K562 (cell line): Measurements from ENCODE around the gene TMED4. TPM values are rescaled to one million over a fixed set of nuclear protein-coding genes. Genes with fewer than 3 reads are reported as not detected.
A peak's percentile ranks its signal among the peaks of the same experiment; 100 is the strongest.

Source experiments
- ATAC-seq: fragments of 200-7000 bp; cut with Tn5 transposase; 3 replicates; pipeline ENCODE4 v1.9.1; 2020; ENCODE audit warnings: moderate library complexity
- BruUV-seq: library from RNA; stranded (reverse); fragments of 400-500 nt; replicated peaks from 2 replicates; lab custom pipeline; 2021; lab: Mats Ljungman, UMichigan
- CTCF ChIA-PET: fragments of 300-600 bp; formaldehyde crosslinking; extraction: SDS; loops from one replicate; lab custom pipeline; 2021; ENCODE audit warnings: low intra/inter-chr PET ratio; lab: Yijun Ruan, JAX
- POLR2A ChIA-PET: fragments of 300-600, 350-650 bp; sonication (Branson Sonifier 250); formaldehyde crosslinking; extraction: SDS; loops from one replicate; lab custom pipeline; 2021; ENCODE audit warnings: antibody characterized with exemption, inconsistent platforms; lab: Yijun Ruan, JAX
- DNase-seq, 4 experiments: peaks; one replicate each; pipeline versions ENCODE4 v3.0.0 to v3.0.0-alpha.2; 2011 to 2018; ENCODE audit warnings: low spot score in 3 of 4, mixed read lengths in 3 of 4; ENCODE audit errors: extremely low read depth in 1 of 4
- FAIRE-seq: peaks from 2 replicates; lab custom pipeline; 2011; peaks lifted over from hg19 to GRCh38; lab: Jason Lieb, UNC
- H2AFZ ChIP-seq: 2 replicates; pipeline ENCODE4 v1.6.0; 2011; ENCODE audit warnings: low read depth, low read length, control low read depth, inconsistent platforms
- H3K27ac ChIP-seq: fragments of 200-600 bp; 3 replicates; pipeline ENCODE4 v1.8.0; 2011; ENCODE audit warnings: low read depth, mild to moderate bottlenecking, control low read depth, inconsistent platforms, low read length, moderate library complexity, mixed read lengths; ENCODE audit errors: extremely low read depth
- H3K27me3 ChIP-seq, 2 experiments: fragments of 300-600 bp in 1 of 2; 2 replicates in 1 of 2; 3 replicates in 1 of 2; pipeline versions ENCODE4 v1.6.0 to v1.8.0; 2011; ENCODE audit warnings: inconsistent platforms in 2 of 2, low read length in 2 of 2, mild to moderate bottlenecking in 1 of 2, mixed read lengths in 1 of 2, moderate library complexity in 1 of 2; ENCODE audit not compliant: control insufficient read depth in 2 of 2, insufficient read depth in 2 of 2
- H3K36me3 ChIP-seq: fragments of 300-600 bp; 3 replicates; pipeline ENCODE4 v1.8.0; 2011; ENCODE audit warnings: mild to moderate bottlenecking, low read length, inconsistent platforms; ENCODE audit not compliant: control insufficient read depth, insufficient read depth
- H3K4me1 ChIP-seq, 2 experiments: fragments of 200-600 bp in 1 of 2; replicated peaks in 1 of 2; 2 replicates in 1 of 2; 3 replicates in 1 of 2; pipeline versions ENCODE4 v1.5.1 to v1.8.0; 2011; ENCODE audit warnings: inconsistent platforms in 2 of 2, low read length in 2 of 2, mild to moderate bottlenecking in 1 of 2, mixed read lengths in 1 of 2, moderate library complexity in 1 of 2; ENCODE audit not compliant: control insufficient read depth in 2 of 2, insufficient read depth in 2 of 2
- H3K4me2 ChIP-seq: 2 replicates; pipeline ENCODE4 v1.6.1; 2011; ENCODE audit warnings: low read length, control low read depth, inconsistent platforms, mixed read lengths; ENCODE audit not compliant: insufficient read depth
- H3K4me3 ChIP-seq: fragments of 200-600 bp; sonication (generic), shearing (Covaris generic); 2 replicates; pipeline ENCODE4 v1.5.1; 2016; ENCODE audit warnings: control low read depth, inconsistent platforms
- H3K79me2 ChIP-seq: fragments of 200-600 bp; 3 replicates; pipeline ENCODE4 v1.8.0; 2011; ENCODE audit warnings: low read length, inconsistent platforms; ENCODE audit not compliant: control insufficient read depth, insufficient read depth
- H3K9ac ChIP-seq, 2 experiments: 2 replicates each; pipeline versions ENCODE4 v1.6.0 to v1.6.1; 2011; ENCODE audit warnings: low read depth in 2 of 2, low read length in 2 of 2, control low read depth in 1 of 2, inconsistent platforms in 1 of 2, mild to moderate bottlenecking in 1 of 2, mixed read lengths in 1 of 2; ENCODE audit not compliant: insufficient read depth in 1 of 2
- H3K9me1 ChIP-seq: one replicate; pipeline ENCODE4 v1.6.0; 2011; ENCODE audit warnings: inconsistent platforms, mild to moderate bottlenecking, low read length, moderate library complexity; ENCODE audit not compliant: control insufficient read depth, insufficient read depth
- H3K9me3 ChIP-seq: replicated peaks from 2 replicates; pipeline ENCODE4 v1.5.1; 2011; ENCODE audit warnings: low read depth, low read length, inconsistent platforms; ENCODE audit not compliant: control insufficient read depth, insufficient read depth
- H4K20me1 ChIP-seq: replicated peaks from 2 replicates; pipeline ENCODE4 v1.6.1; 2011; ENCODE audit warnings: low read length, inconsistent platforms, mixed read lengths; ENCODE audit not compliant: control insufficient read depth, insufficient read depth
- CHD1 ChIP-seq: fragments of 200-600 bp; sonication (generic); IDR thresholded peaks from one replicate; pipeline ENCODE4 v1.6.1; 2012; ENCODE audit warnings: mild to moderate bottlenecking, moderate library complexity, low read length, inconsistent platforms
- HDAC8 ChIP-seq: fragments of 450-650 bp; IDR thresholded peaks from 2 replicates; pipeline ENCODE4 v1.6.1; 2016; ENCODE audit warnings: mild to moderate bottlenecking, missing genetic modification characterization, moderate library complexity, missing compliant biosample characterization
- L3MBTL2 ChIP-seq: fragments of 450-650 bp; IDR thresholded peaks from 2 replicates; pipeline ENCODE4 v1.6.1; 2016; ENCODE audit warnings: mild to moderate bottlenecking, moderate library complexity
- RAD21 ChIP-seq, 2 experiments: fragments of 250-450 bp in 1 of 2; fragments of 450-650 bp in 1 of 2; sonication (Bioruptor Pico) in 1 of 2; formaldehyde crosslinking in 1 of 2; IDR thresholded peaks in 1 of 2; conservative IDR thresholded peaks in 1 of 2; 2 replicates each; pipeline versions ENCODE4 v1.4.0 to v1.8.0; 2020 to 2022; ENCODE audit warnings: mild to moderate bottlenecking in 2 of 2, moderate library complexity in 1 of 2
- SNRNP70 ChIP-seq: fragments of 200-400 bp; formaldehyde crosslinking; optimal IDR thresholded peaks from 2 replicates; pipeline ENCODE3; 2017; ENCODE audit warnings: low read depth, low read length
- TCF7L2 ChIP-seq: fragments of 150-350 bp; IDR thresholded peaks from 2 replicates; pipeline ENCODE4 v1.6.1; 2016; ENCODE audit warnings: low read depth, mild to moderate bottlenecking, low read length, moderate library complexity
- WGBS: fragments of 100-300 bp; shearing (Covaris generic); methylation state at CpG from one replicate; pipeline ENCODE4 v1.1.6; 2016; ENCODE audit warnings: low coverage, mixed read lengths; ENCODE audit not compliant: insufficient coverage; ENCODE audit errors: missing lambda C conversion rate; 5-methylcytosine and 5-hydroxymethylcytosine counted together
- in situ Hi-C: fragments of 300-500 bp; cut with MboI; formaldehyde crosslinking; loops from 4 replicates; pipeline ENCODE4 v1.15.0; 2018; ENCODE audit warnings: inconsistent platforms, mixed read lengths
- intact Hi-C: fragments of 100-400 bp; cut with micrococcal nuclease; formaldehyde crosslinking; loops from 2 replicates; pipeline ENCODE4 v1.14.2; 2022
- polyA plus RNA-seq, 8 experiments: library from polyadenylated mRNA; depleted of rRNA in 4 of 8; stranded (reverse) in 5 of 8; unstranded in 3 of 8; fragments of >200 nt; fragmentation: Nextera tagmentation in 2 of 8; fragmentation: Illumina TruSeq in 1 of 8; extraction: Ambion mirVana in 2 of 8; extraction: Trizol in 1 of 8; gene quantifications; 2 replicates each; pipeline versions ENCODE4 v1.2.1 to v1.2.3, GENCODE V29; 2011 to 2014; ENCODE audit warnings: inconsistent platforms in 1 of 8, missing spikeins in 1 of 8
- total RNA-seq, 7 experiments: library from RNA; depleted of rRNA in 6 of 7; stranded (reverse); fragments of >200 nt in 6 of 7; fragmentation: Illumina TruSeq in 2 of 7; extraction: Trizol in 2 of 7; gene quantifications; 2 replicates each; pipeline versions ENCODE4 v1.2.1 to v1.2.3, GENCODE V29; 2011 to 2021; ENCODE audit warnings: low replicate concordance in 1 of 7
- TF ChIP-seq, protein P1 (sequence below): fragments of 450-650 bp; IDR thresholded peaks from 2 replicates; pipeline ENCODE4 v1.6.1; 2016; ENCODE audit warnings: missing biosample characterization, missing genetic modification characterization
- TF ChIP-seq, protein P2 (sequence below): sonication (generic); formaldehyde crosslinking; IDR thresholded peaks from 2 replicates; pipeline ENCODE4 v1.8.0; 2023; ENCODE audit warnings: mild to moderate bottlenecking, missing genetic modification reagents

TMED4 gene
- total and polyA plus RNA-seq, 9 of the 15 experiments (the other 6 are each of a cell fraction or from before 2014, with no cell fraction given), result 20.3 to 64.0 (median 42.1) TPM

DNA sequence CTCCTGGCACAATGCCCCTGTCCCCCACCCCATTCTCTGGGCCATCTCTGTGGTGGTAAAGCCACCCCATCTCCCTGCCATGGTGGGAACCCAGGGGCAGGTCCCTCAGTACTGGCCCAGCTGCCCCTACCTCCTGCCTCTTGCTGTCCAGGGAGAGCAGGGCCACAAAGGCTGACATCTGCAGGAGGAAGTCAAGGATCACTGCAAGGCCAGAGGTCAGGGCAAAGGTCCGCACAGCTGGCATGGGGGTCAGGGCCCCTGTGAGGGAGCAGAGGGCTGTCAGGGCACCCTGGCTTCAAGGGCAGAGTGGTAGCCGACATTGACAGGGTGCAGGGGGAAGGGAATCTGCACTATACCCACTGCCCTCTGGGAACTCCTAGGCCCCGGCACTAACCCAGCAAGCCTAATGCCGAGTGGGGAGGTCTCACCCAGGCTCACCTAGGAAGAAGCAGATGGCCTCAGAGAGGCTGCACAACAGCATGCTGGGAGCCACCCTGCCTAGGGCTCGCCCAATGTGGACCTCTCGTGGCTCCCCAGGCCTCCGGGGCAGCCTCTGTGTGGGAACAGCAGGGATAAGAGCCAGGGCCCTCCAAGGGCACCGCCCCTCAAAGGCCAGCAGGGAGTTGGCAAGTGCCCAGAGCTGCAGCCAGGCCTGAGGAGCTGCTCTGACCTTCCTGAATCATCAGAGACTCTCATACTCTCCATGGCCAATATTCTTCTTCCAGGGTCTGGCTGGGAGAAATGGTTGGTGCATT lies 48.6 kb downstream of the TMED4 start:
- Histone ChIP-seq H3K9ac (0 out of 4 replicates have a peak overlapping the region, but pooled peaks of 1 of the 2 experiments have one; percentile 36), H3K9me1 (no peaks in the 10 kb centered on the region), H3K4me3 (no peak overlapping the region), H3K27ac (no peak overlapping the region), H2AFZ (no peak overlapping the region), H4K20me1 (no peaks in the 10 kb centered on the region), H3K79me2 (no peaks in the 10 kb centered on the region), H3K4me1 (peaks cover 0 to 33% of the 10 kb centered on the region in 2 experiments; a peak in 2 of 5 replicates), H3K4me2 (no peak overlapping the region), H3K9me3 (no peaks in the 10 kb centered on the region), H3K27me3 (no peaks in the 10 kb centered on the region), H3K36me3 (no peaks in the 10 kb centered on the region)
- in situ Hi-C loops (no loop called here), intact Hi-C loops (no loop called here)
- ChIA-PET POLR2A (no interaction called here), CTCF (no interaction called here)
- no TSS peak for BruUV-seq
- ATAC-seq (no peak), FAIRE-seq (no peak), DNase-seq (no peak)
- WGBS, result 41% methylated on average over 8 of the region's 8 CpGs
- TF ChIP-seq CHD1 (no peak), SNRNP70 (no peak), TCF7L2 (no peak), RAD21 (CRISPR knock-in tag; conservative IDR thresholded peaks at IDR 0.05 in 1 of 2, IDR thresholded peaks at IDR 0.05 in 1 of 2) (no peak), HDAC8 (no peak), L3MBTL2 (no peak)
- TF ChIP-seq, protein P1, sequence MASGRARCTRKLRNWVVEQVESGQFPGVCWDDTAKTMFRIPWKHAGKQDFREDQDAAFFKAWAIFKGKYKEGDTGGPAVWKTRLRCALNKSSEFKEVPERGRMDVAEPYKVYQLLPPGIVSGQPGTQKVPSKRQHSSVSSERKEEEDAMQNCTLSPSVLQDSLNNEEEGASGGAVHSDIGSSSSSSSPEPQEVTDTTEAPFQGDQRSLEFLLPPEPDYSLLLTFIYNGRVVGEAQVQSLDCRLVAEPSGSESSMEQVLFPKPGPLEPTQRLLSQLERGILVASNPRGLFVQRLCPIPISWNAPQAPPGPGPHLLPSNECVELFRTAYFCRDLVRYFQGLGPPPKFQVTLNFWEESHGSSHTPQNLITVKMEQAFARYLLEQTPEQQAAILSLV (tag), result no peak
- TF ChIP-seq, protein P2, sequence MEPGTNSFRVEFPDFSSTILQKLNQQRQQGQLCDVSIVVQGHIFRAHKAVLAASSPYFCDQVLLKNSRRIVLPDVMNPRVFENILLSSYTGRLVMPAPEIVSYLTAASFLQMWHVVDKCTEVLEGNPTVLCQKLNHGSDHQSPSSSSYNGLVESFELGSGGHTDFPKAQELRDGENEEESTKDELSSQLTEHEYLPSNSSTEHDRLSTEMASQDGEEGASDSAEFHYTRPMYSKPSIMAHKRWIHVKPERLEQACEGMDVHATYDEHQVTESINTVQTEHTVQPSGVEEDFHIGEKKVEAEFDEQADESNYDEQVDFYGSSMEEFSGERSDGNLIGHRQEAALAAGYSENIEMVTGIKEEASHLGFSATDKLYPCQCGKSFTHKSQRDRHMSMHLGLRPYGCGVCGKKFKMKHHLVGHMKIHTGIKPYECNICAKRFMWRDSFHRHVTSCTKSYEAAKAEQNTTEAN (CRISPR knock-in tag), result no peak
